NCI-H748 (cell line): ENCODE results near the gene GPATCH8.
"Not testable (repeated sequence)": the region's sequence is repeated elsewhere in the genome, so short reads cannot be mapped to it uniquely, and the experiment has no call there.

Source experiments
- DNase-seq: peaks from one replicate; lab custom pipeline; 2025; ENCODE audit not compliant: unreplicated experiment; lab: John Stamatoyannopoulos, UW

Gene GPATCH8

DNA sequence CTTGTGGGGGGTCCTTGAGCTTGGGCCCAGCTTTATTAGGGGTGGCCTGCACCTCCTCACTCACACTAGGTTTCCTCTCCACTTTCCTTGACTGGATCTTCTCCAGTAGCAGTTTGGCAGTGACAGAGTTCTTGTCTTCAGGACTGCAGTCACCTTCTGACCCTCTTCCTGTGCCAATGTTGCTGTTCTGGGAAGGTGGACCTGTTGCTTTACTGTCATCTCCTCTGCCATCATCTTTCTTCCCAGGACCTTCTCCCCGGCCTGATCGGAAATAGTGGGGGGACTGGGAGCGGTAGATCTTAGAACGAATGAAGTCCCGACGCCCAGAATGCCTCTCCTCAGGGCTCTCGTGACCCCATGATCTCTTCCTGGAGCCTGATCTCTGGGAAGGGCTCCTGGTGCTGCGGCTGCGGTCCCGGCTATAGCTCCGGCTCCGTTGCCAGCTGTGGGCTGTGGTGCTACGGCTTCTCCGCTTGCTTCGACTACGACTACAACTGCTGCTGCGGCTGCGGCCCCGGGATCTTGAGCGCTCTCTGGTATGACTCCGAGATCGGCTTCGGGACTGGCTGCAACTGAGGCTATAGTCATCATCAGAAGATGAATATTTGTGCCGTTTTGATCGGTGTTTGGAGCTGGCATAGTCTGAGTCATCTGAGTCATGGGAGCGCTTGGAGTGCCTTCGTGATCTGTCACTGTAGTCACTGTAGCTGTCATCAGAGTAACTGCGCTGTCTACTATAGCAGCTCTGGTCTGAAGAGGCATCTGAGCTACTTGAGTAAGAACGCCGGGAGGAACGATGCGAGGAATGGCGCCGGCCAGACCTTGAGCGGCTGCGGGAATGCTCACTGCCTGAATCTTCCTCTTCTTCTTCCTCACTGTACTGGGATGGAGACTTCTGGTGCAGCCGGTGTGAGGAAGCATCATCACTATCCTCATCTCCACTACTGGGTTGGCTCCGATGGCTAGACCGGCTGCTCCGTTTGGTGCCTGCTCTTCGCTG, 104.2 kb downstream of the GPATCH8 start:
- no peak for DNase-seq

DNA sequence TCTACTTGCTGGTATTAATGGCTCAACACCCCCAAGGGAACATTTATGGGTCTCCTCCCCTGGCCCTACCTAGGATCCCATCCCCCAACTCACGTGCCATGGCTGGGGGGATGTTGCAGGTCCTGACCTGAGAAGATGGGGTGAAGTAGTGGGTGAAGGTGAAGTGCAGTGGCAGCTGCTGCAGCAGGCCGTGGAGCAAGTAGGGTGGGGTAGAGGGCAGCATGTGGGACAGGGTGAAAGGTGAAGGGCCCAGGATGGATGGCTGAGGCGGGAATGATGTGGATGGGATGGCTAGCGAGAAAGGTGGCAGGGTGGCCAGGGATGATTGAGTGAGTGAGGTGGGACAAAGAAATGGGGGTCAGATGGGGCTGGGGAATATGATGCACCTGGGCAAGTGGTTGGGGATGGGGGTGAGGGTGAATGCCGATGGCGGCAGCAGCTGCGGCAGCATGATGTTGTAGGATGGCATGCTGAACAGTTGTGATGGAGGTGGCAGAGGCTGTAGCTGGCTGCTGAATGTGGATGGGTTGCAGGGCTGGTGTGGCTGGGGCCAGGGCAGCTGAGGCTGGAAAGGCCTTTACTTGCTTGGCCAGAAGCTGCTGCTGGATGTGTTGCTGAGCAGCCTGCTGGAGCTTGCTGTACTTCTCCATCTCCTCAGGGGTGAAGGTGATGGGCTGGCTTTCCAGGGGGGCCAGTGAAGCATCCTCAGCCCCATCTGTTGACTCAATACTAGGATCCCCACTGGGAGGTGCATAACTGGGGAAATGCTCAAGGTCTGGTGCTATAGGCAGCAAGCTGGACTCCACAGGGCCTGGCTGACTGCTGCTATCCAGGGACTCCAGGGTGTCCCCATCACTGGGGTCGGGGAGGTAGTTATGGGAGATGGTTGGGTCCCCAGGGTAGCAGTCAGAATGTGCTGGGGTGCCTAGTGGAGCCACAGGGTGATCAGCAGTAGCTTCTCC, 105.4 kb downstream of the GPATCH8 start:
- no peak for DNase-seq

DNA sequence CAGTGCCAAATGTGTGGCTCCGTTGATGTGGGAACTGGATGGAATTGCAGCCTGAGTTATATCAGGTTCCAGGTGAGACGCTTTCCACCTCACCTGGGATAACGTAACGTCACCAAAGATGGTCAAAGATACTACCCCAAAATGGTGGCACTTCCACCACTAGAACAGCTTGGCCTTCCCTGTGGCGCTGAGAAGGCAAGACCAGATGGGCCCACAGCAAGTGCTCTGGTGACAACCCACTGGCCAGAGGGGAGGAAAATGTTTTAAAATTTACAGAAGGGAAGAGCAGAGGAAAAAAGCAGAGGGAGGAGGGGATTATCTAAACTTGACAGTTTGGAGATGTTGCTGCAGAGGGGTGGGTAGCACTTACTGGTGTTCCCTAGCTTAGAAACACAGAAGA, 106.3 kb downstream of the GPATCH8 start:
- no peak for DNase-seq

DNA sequence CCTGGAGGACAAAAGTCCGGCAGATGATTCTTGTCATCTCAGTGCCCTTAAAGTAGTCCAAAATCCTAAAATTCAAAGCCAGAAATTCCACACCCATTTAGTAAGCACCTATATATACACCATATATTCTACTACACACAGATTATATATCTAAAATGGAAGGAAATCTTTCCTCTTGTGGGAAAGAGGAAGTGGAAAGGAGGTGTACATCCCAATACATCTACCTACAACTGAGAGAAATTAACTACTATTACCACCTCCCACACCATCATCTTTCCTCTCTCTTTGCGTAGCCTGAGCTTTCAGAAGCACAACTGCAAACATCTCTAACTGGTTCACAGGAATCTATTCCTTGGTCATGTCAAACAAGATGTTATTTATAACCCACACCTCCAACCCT, 108.4 kb downstream of the GPATCH8 start:
- no peak for DNase-seq

DNA sequence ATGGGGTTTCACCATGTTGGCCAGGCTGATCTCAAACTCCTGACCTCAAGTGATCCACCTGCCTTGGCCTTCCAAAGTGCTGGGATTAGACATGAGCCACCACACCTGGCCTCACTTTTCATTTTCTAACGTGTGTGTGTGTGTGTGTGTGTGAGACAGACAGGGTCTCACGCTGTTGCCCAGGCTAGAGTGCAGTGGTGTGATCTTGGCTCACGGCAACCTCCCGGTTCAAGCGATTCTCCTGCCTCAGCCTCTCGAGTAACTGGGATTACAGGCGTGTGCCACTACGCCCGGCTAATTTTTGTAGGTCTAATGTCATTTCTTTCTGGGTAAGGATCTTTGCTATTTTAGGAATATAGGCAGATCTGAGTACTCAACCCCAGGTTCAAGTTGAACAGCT, 109.1 kb downstream of the GPATCH8 start:
- not testable (repeated sequence) for DNase-seq

DNA sequence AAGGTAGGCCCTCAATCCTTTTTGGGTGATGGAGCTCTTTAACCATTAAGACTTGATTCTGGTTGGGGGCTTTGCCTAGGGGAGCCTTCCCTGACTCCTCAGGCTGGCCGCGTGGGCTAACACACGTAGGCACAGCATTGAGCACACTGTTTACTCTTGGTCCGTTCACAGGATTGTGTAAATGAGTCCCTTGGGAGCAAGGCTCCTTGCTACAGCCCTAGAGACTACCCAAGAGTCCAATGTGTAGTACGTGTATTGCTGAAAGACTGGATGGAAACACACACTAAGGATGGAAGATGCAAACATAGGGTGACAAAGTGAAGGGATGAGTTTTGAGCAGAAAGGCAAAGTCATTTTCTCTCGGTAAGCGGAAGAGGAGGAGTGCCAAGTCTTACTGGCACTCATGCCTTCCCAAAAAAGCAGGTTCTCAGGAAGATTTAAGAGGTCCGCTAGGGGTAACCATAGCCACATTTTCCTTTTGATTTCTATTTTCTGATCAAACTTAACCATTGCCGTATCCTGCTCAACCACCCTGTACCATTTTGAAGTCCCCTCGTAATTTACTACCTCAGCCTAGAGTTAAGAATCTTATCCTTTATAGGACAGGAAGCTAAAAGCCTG, 112.8 kb downstream of the GPATCH8 start:
- no peak for DNase-seq

DNA sequence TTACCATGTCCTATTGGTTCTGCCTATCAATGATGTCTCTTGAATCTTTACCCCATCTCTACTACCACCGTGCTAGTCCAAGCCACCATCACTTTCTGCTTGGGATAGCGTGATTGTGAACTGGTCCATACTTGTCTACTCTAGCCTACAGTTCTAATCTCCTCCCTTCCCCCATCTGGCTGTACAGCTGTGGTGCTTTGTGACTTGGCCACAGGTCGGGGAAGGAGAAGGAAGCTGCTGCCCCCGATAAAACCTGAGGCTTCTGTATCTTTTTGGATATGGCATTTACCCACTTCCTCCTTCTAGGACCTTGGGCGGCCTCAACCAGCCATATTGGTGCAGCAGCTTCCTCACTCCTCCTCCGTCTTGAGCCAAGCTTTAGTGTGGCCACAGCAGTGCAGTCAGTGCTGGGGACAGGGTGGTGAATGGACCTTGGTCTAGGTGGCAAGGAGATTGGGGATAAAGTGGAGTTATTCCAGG, 113.4 kb downstream of the GPATCH8 start:
- DNase-seq, result no peak

DNA sequence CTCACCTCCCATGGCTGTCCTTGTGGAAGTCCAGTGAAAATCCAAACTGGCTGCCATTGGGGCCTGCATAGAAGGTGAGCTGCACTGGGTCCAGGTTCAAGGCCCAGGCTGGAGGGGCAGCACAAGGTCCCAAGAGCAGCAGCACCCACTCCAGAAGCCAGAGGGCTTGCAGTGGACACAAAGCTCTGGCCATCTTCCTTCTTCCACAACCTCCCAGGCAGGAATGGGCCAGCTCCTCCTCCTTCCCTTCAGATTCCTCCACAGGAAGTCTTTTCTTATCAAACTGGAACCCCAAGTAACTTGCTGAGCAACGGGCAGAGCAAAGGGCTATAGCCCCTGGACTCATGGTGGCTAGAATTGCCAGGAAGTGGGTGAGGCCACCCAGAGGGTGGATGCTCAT, 113.9 kb downstream of the GPATCH8 start, which contains the start of gene ITGA2B:
Gene ITGA2B (minus strand): TSS at position 369 of the 400 bp plus-strand sequence. CDS start 176 bp downstream, at position 193.
- no peak for DNase-seq

DNA sequence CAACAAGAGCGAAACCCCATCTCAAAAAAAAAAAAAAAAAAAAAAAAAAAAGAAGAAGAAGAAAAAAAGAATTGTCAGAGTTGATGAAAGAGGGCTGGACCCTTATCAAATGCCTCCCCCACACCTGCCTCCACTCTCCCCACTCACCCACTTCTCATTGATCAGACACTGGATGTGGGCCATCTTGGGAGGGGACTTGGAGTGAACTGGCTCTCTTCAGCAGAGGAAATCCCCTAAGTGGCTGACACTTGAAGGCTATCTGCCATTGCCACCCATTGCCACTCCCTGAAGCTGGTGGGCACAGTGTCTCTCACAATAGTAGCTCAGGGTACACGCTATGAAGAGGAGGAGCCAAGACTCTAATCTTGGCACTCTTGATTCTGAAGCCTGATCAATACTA, 115.4 kb downstream of the GPATCH8 start:
- DNase-seq, result no peak

DNA sequence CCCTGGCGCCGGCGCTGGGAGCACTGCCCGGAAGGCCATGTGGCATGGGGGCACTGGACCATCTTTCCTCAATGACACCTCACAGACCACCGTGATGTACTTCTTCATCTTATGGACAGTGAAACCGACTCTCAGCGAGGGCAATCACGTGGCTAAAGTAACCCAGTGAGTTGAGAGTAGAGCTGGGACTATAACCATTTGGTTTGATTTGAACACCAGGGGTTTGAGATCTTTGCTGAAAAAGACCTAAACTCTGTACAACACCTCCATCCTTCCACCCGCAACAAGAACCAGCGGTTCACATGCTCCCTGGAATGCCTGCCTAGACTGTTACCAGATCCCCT, 117.1 kb downstream of the GPATCH8 start:
- peak; percentile 27 for DNase-seq

DNA sequence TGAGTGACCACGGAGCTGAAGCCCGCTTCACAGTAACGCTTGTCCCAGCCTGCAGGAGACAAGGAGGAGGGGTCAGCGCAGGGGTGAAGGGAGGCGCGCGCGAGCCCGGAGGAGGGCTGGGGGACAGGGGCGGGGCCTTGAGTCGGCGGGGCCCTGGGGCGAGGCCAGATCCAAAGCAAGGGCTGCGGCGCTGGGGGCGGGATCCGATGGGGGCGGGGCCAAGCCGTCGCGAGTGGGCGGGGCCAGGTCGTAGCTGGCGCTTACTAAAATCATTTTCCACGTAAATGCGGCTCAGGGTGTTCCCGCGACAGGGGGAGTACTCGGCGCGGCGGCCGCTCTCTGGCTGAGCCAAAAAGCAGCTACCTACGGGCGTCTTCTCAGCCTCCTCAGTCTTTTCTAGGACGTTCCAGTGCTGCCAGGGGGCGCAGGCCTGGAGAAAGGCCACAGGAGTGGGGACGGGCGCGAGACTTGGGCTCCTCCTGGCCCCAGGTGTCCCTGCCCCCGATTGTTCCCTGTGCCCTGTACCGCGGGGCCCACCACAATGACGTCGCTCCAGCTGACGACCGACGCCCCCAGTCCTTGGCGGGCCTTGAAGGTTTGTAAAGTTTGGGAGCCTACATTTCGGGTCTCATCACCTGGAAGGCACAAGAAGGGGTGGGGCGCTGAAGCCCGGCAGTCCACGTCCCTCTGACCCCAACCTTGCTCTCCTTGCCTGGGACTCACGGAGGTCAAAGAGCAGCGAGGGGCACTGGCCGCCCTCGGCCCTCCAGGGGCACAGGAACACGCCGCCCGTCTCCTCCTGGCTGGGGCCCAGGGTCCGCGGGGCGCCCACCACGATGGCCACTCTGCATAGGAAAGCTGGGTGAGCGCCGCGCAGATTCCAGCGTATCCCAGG, 117.7 kb downstream of the GPATCH8 start:
- peak; percentile 84 for DNase-seq

DNA sequence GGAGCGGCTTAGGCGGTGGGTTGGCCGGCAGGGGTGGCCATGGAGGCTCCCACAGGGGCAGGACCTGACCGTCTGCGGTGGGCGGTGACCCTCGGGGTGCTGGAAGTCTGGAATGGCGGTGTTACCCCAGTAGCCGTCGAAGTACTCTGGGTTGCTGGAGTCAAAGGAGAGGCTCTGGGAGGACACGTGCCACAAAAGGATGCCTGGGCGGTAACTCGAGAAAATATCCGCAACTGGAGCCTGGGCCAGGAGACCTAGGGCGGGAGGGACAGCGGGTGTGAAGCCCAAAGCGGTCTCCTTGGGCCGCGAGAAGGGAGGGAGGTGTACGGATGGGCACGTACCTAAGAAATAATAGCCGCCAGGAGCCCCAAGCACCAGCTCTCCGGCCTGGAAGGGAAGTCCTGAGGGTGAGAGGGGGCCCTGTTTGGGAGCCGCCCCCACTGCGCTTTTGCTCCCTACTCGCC, 118.4 kb downstream of the GPATCH8 start:
- no peak for DNase-seq

DNA sequence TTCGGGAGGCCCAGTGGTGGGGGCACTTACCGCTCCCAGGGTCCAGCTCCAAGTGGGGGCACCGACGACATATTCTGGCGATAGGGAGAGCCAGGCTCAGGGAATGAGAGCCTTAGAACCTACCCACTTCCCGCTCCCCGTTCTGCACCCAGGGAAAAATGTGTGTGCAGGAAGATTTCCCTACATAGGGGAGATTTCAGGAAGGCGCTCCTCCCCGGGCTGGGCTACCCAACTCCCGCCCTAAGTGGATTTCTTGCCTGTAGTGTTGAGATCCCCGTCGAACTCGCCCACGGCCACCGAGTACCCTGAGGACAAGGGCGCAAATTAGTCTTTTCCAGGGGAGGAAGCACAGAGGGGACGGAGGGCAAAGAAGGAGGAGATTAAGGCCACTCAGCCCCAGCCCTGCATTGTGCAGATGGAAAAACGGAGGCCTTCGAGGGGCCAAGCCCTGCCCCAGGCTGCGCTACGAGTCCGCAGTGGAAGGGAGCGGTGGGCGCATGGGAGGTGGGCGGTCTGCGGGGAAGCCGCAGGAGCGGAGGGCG, 118.9 kb downstream of the GPATCH8 start:
- peak; percentile 48 for DNase-seq

DNA sequence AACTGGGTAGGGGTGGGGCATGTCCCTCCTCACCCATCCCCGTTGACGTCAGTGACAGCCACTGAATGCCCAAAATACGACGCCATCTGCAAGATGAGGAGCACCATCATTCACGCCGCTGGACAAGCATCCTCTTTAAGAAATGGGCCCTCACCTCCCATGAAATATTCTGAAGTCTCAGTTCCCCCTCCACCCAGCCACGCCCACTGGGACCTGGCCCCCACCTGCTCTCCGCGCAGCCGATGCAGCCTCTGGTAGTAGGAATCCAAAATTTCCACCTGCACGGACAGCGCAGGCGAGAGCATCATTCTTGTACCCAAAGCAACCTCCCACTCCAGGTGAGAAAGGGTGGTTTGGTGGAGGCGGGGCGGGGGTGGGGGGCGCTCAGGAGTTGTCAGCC, 119.3 kb downstream of the GPATCH8 start:
- DNase-seq, result no peak

DNA sequence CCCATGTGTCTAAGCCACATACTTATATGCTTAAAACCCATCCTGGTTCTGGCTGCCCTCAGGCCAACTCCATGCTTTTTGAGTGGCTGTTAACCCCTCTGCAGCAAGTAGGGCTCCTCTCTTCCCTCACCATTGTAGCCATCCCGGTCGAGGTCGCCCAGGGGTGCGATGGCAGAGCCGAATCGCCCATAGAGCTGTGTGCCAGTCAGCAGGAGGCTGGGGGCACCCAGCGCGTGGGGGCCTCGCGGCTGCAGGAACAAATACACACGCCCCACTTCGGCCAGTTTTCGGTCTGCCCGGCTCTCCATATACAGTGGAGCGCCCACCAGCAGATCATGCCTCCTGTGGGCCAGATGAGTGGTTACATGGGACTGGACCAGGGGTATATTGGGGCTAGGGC, 119.8 kb downstream of the GPATCH8 start:
- no peak for DNase-seq

DNA sequence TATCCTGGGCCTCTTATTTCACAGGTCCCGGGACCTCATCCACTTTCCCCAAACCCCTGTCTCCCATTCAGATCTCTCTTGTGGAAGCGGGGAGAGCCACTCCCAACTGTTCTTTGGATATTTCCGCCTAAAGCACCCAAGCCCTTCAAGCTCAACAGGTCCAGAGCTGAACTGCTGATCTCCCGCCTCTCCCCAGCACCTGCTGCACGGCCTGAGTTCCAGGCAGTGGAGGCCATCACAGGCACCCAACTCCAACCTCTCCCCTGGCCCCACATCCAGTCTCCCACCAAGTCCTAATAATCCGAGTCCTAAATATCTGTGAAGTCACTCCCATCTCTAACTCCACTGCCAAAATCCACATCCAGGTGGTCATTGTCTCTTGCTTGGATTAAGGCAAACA, 120.3 kb downstream of the GPATCH8 start:
- no peak for DNase-seq

DNA sequence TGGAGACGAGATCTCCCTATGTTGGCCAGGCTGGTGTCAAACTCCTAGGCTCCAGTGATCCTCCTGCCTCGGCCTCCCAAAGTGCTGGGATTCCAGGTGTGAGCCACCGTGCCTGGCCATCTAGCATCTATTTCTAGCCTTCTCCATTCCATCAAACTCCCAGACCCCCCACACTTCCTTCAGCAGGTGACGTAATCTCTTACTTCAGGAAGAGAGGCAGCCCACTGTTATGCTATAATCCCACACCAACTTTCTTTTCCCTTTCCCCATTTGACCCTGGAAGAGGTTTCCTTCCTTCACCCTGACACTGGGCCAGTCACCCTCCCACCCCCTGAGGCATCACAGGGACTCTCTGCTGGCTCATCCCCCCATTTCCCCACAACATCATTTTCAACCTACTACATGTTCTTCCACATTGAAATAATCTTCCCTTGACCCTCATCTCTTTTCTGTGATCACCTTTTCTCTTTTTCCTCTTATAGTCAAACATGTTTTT, 121.3 kb downstream of the GPATCH8 start:
- DNase-seq, result no peak

DNA sequence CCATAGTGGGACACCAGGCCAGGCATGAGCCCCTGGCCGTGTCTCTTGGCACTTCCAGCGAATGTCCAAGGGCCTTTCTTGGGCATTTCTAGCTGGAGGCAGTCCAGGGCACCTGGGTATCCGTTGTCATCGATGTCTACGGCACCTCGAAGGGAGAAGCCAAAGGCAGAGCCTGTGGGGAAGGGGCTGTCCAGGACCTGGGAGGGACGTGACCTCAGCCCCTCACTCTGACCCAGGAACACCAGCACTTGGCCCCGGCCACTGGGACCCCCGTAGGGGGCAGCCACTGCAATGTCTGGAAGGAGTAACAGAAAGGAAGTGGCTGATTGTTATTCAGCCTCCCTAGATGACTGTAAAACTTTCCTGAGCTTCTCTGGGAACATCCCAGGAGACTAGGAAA, 122.4 kb downstream of the GPATCH8 start:
- DNase-seq, result no peak

DNA sequence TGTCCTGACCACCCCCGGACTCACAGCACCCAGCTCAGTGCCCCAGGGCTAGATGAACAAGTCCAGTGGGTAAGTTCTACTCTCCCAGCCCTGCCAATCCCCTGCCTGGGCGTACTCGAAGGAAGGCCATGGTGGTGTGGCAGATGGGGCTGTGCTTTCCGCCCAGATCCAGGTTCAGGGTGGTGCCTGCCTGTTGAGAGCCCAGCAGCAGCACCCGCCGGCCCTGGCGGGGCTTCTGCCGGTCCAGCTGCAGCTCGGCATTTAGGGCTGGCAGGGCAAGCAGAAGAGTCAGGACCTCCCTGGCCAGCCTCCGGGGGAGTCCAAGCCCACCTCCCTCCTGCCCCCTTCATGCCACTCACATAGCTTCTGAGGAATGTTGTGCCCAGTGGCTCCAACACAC, 123.3 kb downstream of the GPATCH8 start:
- DNase-seq, result no peak
